WTC11 (cell line): Measurements from ENCODE around the gene SFT2D1. TPM values are rescaled to one million over a fixed set of nuclear protein-coding genes. Genes with fewer than 3 reads are reported as not detected.

Experiments used
- ATAC-seq: fragments of 200-7000 bp; cut with Tn5 transposase; 2 replicates; pipeline ENCODE4 v1.10.0; 2021; ENCODE audit warnings: mild to moderate bottlenecking, moderate library complexity
- CTCF ChIA-PET: fragments of 300-600 bp; sonication (Branson Sonifier 250); formaldehyde crosslinking; loops from one replicate; lab custom pipeline; 2021; ENCODE audit warnings: antibody characterized with exemption; lab: Charles Lee
- POLR2A ChIA-PET: fragments of 350-600 bp; sonication (Branson Sonifier 250); formaldehyde crosslinking; loops from one replicate; lab custom pipeline; 2021; ENCODE audit warnings: antibody characterized with exemption; lab: Charles Lee
- DNase-seq: peaks from one replicate; pipeline ENCODE4 v3.0.0; 2021; ENCODE audit warnings: low spot score
- H3K27ac Mint-ChIP-seq: 2 replicates; pipeline ENCODE4 v1.8.0; 2021; ENCODE audit warnings: mixed read lengths
- H3K27me3 Mint-ChIP-seq: 2 replicates; pipeline ENCODE4 v1.8.0; 2021; ENCODE audit warnings: low read depth, mild to moderate bottlenecking, moderate library complexity, mixed read lengths
- H3K36me3 Mint-ChIP-seq: 2 replicates; pipeline ENCODE4 v1.8.0; 2021; ENCODE audit warnings: mixed read lengths
- H3K4me1 Mint-ChIP-seq: 2 replicates; pipeline ENCODE4 v1.8.0; 2022; ENCODE audit warnings: mixed read lengths
- H3K4me3 Mint-ChIP-seq: 2 replicates; pipeline ENCODE4 v1.8.0; 2021; ENCODE audit warnings: mild to moderate bottlenecking, moderate library complexity, mixed read lengths
- H3K9me3 Mint-ChIP-seq: 2 replicates; pipeline ENCODE4 v1.8.0; 2021; ENCODE audit warnings: mixed read lengths
- AFF4 ChIP-seq: sonication (generic); formaldehyde crosslinking; IDR thresholded peaks from 2 replicates; pipeline ENCODE4 v1.8.1; 2023; ENCODE audit warnings: mild to moderate bottlenecking, missing genetic modification reagents, borderline replicate concordance
- ATF3 ChIP-seq: sonication (generic); formaldehyde crosslinking; conservative IDR thresholded peaks from 2 replicates; pipeline ENCODE4 v1.8.1; 2022; ENCODE audit warnings: mild to moderate bottlenecking, missing genetic modification reagents
- EMX1 ChIP-seq: fragments of 250-450 bp; sonication (Bioruptor Pico); IDR thresholded peaks from 2 replicates; pipeline ENCODE4 v1.8.0; 2021; ENCODE audit warnings: mild to moderate bottlenecking
- ERG ChIP-seq: fragments of 250-450 bp; sonication (Bioruptor Pico); IDR thresholded peaks from 2 replicates; pipeline ENCODE4 v1.8.0; 2021; ENCODE audit warnings: mild to moderate bottlenecking
- HMGA2 ChIP-seq: fragments of 250-450 bp; sonication (Bioruptor Pico); IDR thresholded peaks from 2 replicates; pipeline ENCODE4 v1.4.0; 2021; ENCODE audit warnings: mild to moderate bottlenecking, moderate library complexity
- KAT7 ChIP-seq: sonication (generic); formaldehyde crosslinking; IDR thresholded peaks from 2 replicates; pipeline ENCODE4 v1.8.1; 2023; ENCODE audit warnings: missing genetic modification reagents, mild to moderate bottlenecking, borderline replicate concordance
- MAX ChIP-seq: sonication (generic); formaldehyde crosslinking; IDR thresholded peaks from 2 replicates; pipeline ENCODE4 v1.8.0; 2022; ENCODE audit warnings: mild to moderate bottlenecking, missing genetic modification reagents
- RORB ChIP-seq: fragments of 250-450 bp; sonication (Bioruptor Pico); IDR thresholded peaks from 2 replicates; pipeline ENCODE4 v1.9.0; 2021; ENCODE audit warnings: mild to moderate bottlenecking
- SMAD3 ChIP-seq: sonication (generic); formaldehyde crosslinking; IDR thresholded peaks from 2 replicates; pipeline ENCODE4 v1.8.0; 2022; ENCODE audit warnings: missing genetic modification reagents, mild to moderate bottlenecking, borderline replicate concordance
- USF2 ChIP-seq: sonication (generic); formaldehyde crosslinking; IDR thresholded peaks from 2 replicates; pipeline ENCODE4 v1.8.1; 2023; ENCODE audit warnings: mild to moderate bottlenecking, missing genetic modification reagents, moderate library complexity
- ZNF138 ChIP-seq: sonication (generic); formaldehyde crosslinking; conservative IDR thresholded peaks from 2 replicates; pipeline ENCODE4 v1.8.1; 2022; ENCODE audit warnings: mild to moderate bottlenecking, moderate library complexity, missing genetic modification reagents
- ZNF232 ChIP-seq: sonication (generic); formaldehyde crosslinking; IDR thresholded peaks from 2 replicates; pipeline ENCODE4 v1.8.0; 2022; ENCODE audit warnings: mild to moderate bottlenecking, missing genetic modification reagents
- ZNF416 ChIP-seq: fragments of 250-450 bp; sonication (Bioruptor Pico); IDR thresholded peaks from 2 replicates; pipeline ENCODE4 v1.9.0; 2021; ENCODE audit warnings: mild to moderate bottlenecking, inconsistent platforms
- ZNF423 ChIP-seq: fragments of 250-450 bp; sonication (Bioruptor Pico); IDR thresholded peaks from 2 replicates; pipeline ENCODE4 v2.1.2; 2022; ENCODE audit warnings: mild to moderate bottlenecking, moderate library complexity
- total RNA-seq: library from RNA; stranded (reverse); gene quantifications from 3 replicates; pipeline ENCODE4 v1.2.3, GENCODE V29; 2021
- TF ChIP-seq, protein P1 (sequence below): sonication (generic); formaldehyde crosslinking; IDR thresholded peaks from 2 replicates; pipeline ENCODE4 v1.8.1; 2023; ENCODE audit warnings: mild to moderate bottlenecking, missing genetic modification reagents
- TF ChIP-seq, protein P2 (sequence below): sonication (generic); formaldehyde crosslinking; IDR thresholded peaks from 2 replicates; pipeline ENCODE4 v1.8.0; 2022; ENCODE audit warnings: mild to moderate bottlenecking, missing genetic modification reagents
- TF ChIP-seq, protein P3 (sequence below): fragments of 250-450 bp; sonication (Bioruptor Pico); IDR thresholded peaks from 2 replicates; pipeline ENCODE4 v1.9.0; 2021; ENCODE audit warnings: mild to moderate bottlenecking
- TF ChIP-seq, protein P4 (sequence below): sonication (generic); formaldehyde crosslinking; IDR thresholded peaks from 2 replicates; pipeline ENCODE4 v1.8.1; 2022; ENCODE audit warnings: mild to moderate bottlenecking, moderate library complexity, missing genetic modification reagents

SFT2D1 gene
- total RNA-seq, 1 experiment from 2014 or later: 53.1 TPM

- TF ChIP-seq, protein P1, sequence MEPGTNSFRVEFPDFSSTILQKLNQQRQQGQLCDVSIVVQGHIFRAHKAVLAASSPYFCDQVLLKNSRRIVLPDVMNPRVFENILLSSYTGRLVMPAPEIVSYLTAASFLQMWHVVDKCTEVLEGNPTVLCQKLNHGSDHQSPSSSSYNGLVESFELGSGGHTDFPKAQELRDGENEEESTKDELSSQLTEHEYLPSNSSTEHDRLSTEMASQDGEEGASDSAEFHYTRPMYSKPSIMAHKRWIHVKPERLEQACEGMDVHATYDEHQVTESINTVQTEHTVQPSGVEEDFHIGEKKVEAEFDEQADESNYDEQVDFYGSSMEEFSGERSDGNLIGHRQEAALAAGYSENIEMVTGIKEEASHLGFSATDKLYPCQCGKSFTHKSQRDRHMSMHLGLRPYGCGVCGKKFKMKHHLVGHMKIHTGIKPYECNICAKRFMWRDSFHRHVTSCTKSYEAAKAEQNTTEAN: no peak
- no peak for TF ChIP-seq USF2 (CRISPR knock-in tag)
Measured at GRCh38 chr6:166318649-166319600, 23.4 kb downstream of the SFT2D1 start (continued).

GRCh38 chr6:166318227-166318626 lies 24.1 kb downstream of the SFT2D1 start:
- Mint-ChIP-seq H3K9me3 (no peaks in the 10 kb centered on the region), H3K4me1 (peaks cover 16% of the 10 kb centered on the region), H3K27ac (peak overlapping the region; percentile 74), H3K4me3 (no peak overlapping the region), H3K36me3 (peaks cover 16% of the 10 kb centered on the region), H3K27me3 (no peaks in the 10 kb centered on the region)
- TF ChIP-seq ZNF232 (CRISPR knock-in tag): no peak
- no peak for TF ChIP-seq ZNF423 (CRISPR knock-in tag)
- no peak for TF ChIP-seq AFF4 (CRISPR knock-in tag)
- no peak for TF ChIP-seq EMX1 (CRISPR knock-in tag)
- TF ChIP-seq RORB (CRISPR knock-in tag): no peak
- no peak for TF ChIP-seq MAX (CRISPR knock-in tag)
- TF ChIP-seq HMGA2 (CRISPR knock-in tag): no peak
- TF ChIP-seq, protein P2, sequence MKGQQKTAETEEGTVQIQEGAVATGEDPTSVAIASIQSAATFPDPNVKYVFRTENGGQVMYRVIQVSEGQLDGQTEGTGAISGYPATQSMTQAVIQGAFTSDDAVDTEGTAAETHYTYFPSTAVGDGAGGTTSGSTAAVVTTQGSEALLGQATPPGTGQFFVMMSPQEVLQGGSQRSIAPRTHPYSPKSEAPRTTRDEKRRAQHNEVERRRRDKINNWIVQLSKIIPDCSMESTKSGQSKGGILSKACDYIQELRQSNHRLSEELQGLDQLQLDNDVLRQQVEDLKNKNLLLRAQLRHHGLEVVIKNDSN (CRISPR knock-in tag): no peak
- no peak for TF ChIP-seq KAT7 (CRISPR knock-in tag)
- TF ChIP-seq ATF3: no peak
- no peak for TF ChIP-seq SMAD3 (CRISPR knock-in tag)
- TF ChIP-seq, protein P3, sequence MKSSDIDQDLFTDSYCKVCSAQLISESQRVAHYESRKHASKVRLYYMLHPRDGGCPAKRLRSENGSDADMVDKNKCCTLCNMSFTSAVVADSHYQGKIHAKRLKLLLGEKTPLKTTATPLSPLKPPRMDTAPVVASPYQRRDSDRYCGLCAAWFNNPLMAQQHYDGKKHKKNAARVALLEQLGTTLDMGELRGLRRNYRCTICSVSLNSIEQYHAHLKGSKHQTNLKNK (CRISPR knock-in tag): no peak
- no peak for TF ChIP-seq ZNF138 (CRISPR knock-in tag)
- TF ChIP-seq ERG (CRISPR knock-in tag): no peak
- TF ChIP-seq, protein P4, sequence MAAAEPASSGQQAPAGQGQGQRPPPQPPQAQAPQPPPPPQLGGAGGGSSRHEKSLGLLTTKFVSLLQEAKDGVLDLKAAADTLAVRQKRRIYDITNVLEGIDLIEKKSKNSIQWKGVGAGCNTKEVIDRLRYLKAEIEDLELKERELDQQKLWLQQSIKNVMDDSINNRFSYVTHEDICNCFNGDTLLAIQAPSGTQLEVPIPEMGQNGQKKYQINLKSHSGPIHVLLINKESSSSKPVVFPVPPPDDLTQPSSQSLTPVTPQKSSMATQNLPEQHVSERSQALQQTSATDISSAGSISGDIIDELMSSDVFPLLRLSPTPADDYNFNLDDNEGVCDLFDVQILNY (CRISPR knock-in tag): no peak
- no peak for TF ChIP-seq ZNF416 (CRISPR knock-in tag)
- ChIA-PET POLR2A (no interaction called here), CTCF (interaction anchor here (0.7 to 2.0 kb wide), 4 partner anchors 11 to 83 kb away, joined by 4 to 10 read pairs (median 4); no protein-coding TSS in a partner anchor)
- ATAC-seq (no peak), DNase-seq (no peak)
